ENCODE results near the gene HCRT. TPM values are rescaled to one million over a fixed set of nuclear protein-coding genes. Genes with fewer than 3 reads are reported as not detected.
"Not testable (repeated sequence)": the region's sequence is repeated elsewhere in the genome, so short reads cannot be mapped to it uniquely, and the experiment has no call there.

The HCRT gene
- total RNA-seq, 8 experiments from 2014 or later, result not detected

DNA sequence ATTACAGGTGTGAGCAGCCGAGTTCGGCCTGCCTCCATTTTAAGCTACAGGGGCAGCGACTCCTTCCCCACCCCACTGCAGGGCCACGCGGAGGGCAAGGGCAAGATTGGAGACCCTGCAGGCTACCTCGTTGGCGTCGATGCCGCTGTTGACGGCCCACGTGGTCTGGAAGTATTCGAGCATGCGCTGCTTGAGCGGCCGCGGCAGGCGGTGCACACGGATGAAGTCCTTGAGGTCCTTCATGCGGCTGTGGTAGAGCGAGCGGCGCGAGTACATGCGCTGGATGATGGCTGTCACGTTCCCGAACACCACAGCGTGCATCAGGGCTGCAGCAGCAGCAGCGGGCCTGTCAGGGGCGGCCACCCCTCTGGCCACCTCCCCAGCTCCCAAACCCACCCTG, 15.9 kb downstream of the HCRT start:
- 78 to 100% methylated on average over 1 to 7 of the region's 29 CpGs; no CpG with 5 or more reads in 8 of the 10 experiments for WGBS, 10 experiments

DNA sequence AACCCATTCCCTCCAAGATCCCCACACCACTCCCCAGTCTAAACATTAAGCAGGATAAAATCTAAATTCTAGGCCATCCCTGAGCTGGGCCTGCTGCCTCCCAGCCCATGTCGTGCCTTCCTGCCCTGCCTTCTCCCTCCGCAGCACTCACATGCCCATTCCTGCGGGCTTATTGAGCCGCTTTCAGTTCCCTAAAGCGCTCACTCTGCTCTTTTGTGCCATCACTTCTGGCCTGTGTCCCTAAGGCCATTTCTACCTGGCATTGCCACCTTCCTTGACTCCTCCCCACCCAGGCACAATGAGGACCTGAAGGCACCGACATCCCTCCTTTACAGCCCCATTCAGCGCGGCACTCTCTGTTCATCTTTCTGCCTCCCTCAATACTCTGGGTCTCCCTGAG, 17.4 kb downstream of the HCRT start:
- Histone ChIP-seq H3K4me3 (no peak overlapping the region), H3K27ac (no peak overlapping the region), H3K4me1 (replicated peaks in 1 of 2) (peaks cover 5 to 6% of the 10 kb centered on the region in 2 donors)
- in situ Hi-C loops (cut with MboI; ENCODE audit: low pct_unique_long_range_greater_than_20kb in 2 of 9, low sequenced_read_pairs in 9 of 9, unreplicated experiment in 9 of 9), result no loop called here
- WGBS, 10 experiments, result 72 to 100% (median 83%) methylated on average over 1 to 8 of the region's 8 CpGs; no CpG with 5 or more reads in 3 of the 10 experiments
- no peak for ATAC-seq (replicated peaks in 6 of 8)

More for the DNA sequence above, 15.9 kb downstream of the HCRT start:
- no peak overlapping the region for H3K27ac ChIP-seq
- peak in 1 of 8 experiments; percentile 6 for ATAC-seq (replicated peaks in 6 of 8)
- in situ Hi-C loops (cut with MboI; ENCODE audit: low pct_unique_long_range_greater_than_20kb in 2 of 9, low sequenced_read_pairs in 9 of 9, unreplicated experiment in 9 of 9), result no loop called here
- no peaks in the 10 kb centered on the region for H3K4me1 ChIP-seq (replicated peaks in 1 of 2)
- H3K4me3 ChIP-seq, result no peak overlapping the region

DNA sequence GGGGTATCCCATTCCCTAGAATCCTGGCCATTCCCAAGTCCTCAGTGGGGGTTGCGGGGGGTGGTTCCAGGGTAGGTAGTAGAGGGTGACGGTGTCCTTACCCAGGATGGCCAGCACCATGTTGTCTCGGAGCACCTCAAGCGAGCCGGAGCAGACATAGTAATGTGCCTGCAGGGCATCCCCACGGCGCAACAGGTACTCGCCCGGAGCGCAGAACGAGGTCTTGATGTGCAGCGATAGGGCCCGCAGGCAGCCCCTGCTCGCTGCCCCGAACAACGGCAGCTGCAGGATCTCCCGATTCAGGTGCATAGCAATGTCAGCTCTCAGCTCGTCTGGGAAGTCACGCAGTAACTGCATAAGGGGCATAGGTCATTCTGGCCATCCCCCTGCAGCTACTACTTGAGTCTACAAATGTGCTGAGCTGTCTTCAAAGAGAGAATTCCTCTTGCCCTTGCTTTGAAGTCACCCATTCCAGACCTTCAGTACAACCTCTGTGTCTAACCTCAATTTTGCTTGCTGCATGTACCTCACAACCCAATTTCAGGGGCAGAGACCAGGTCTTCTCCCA, 19.0 kb downstream of the HCRT start:
- ATAC-seq (replicated peaks in 6 of 8), result no peak
- 74 to 89% (median 87%) methylated on average over 5 to 12 of the region's 19 CpGs; no CpG with 5 or more reads in 7 of the 10 experiments for WGBS, 10 experiments
- H3K4me3 ChIP-seq, result no peak overlapping the region
- H3K27ac ChIP-seq, result no peak overlapping the region
- in situ Hi-C loops (cut with MboI; ENCODE audit: low pct_unique_long_range_greater_than_20kb in 2 of 9, low sequenced_read_pairs in 9 of 9, unreplicated experiment in 9 of 9), result no loop called here
- peaks cover 5 to 6% of the 10 kb centered on the region in 2 donors for H3K4me1 ChIP-seq (replicated peaks in 1 of 2)

DNA sequence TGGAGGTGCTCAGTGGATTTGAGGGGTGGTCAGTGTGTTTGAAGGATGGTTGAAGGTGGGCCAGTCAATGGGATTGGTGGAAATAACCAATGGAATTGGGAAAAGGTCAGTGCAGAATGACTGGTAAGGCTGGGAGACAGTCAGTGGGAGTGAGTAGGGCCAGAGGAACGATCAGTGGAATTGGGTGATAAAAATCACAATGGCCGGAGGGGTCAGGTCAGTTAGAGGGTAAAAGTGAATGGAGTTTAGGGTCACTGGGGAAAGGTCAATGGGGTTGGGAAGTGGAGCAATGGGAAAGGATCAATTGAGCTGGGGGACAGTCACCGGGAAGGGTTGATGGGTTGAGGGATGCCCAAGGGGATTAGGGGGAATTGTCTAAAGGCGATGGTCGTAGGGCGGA, 19.5 kb downstream of the HCRT start:
- no peak overlapping the region for H3K4me3 ChIP-seq
- no peak overlapping the region for H3K27ac ChIP-seq
- WGBS, 10 experiments, result 60 to 100% (median 80%) methylated on average over 1 to 5 of the region's 6 CpGs; no CpG with 5 or more reads in 3 of the 10 experiments
- H3K4me1 ChIP-seq (replicated peaks in 1 of 2), result peaks cover 5 to 6% of the 10 kb centered on the region in 2 donors
- in situ Hi-C loops (cut with MboI; ENCODE audit: low pct_unique_long_range_greater_than_20kb in 2 of 9, low sequenced_read_pairs in 9 of 9, unreplicated experiment in 9 of 9), result no loop called here
- no peak for ATAC-seq (replicated peaks in 6 of 8)

DNA sequence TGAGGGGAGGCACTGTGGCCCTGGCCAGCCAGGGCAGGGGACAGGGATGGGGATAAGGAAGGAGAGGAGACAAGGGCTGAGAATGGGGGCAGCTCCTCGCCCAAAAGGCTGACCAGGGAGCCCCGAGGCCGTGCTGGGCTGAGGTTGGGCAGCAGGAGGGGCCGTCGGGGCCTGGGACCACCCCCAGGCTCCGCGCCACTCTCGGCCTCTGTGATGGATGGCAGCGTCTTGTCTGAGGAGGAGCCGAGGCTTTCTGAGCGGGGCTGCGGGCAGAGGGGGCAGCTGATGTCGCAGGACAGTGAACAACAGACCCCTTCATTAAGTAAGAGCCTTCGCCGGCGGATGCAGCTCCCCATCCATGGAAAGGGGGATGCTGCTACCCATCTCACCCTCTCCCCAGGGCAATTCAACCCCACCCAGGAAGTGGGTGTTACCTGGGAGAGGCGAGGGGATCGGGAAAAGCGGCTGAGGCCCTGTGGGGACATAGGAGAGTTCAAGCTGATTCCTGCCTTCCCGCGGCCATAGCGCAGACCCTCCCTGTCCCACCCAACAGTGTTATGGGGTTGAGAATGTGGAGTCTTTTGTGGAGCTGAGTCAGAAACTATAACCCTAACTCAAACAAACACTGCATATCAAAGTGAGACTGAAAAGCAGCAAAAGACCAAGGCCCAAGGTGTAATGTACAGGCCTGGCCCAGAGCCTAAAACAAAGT, 21.4 kb downstream of the HCRT start:
- 50 to 100% (median 61%) methylated on average over 1 to 4 of the region's 22 CpGs; no CpG with 5 or more reads in 3 of the 10 experiments for WGBS, 10 experiments
- peaks cover 5 to 6% of the 10 kb centered on the region in 2 donors for H3K4me1 ChIP-seq (replicated peaks in 1 of 2)
- peak in 5 of 8 experiments; percentile 23 to 49 (median 33) for ATAC-seq (replicated peaks in 6 of 8)
- H3K4me3 ChIP-seq, result no peak overlapping the region
- in situ Hi-C loops (cut with MboI; ENCODE audit: low pct_unique_long_range_greater_than_20kb in 2 of 9, low sequenced_read_pairs in 9 of 9, unreplicated experiment in 9 of 9), result no loop called here
- no peak overlapping the region for H3K27ac ChIP-seq

DNA sequence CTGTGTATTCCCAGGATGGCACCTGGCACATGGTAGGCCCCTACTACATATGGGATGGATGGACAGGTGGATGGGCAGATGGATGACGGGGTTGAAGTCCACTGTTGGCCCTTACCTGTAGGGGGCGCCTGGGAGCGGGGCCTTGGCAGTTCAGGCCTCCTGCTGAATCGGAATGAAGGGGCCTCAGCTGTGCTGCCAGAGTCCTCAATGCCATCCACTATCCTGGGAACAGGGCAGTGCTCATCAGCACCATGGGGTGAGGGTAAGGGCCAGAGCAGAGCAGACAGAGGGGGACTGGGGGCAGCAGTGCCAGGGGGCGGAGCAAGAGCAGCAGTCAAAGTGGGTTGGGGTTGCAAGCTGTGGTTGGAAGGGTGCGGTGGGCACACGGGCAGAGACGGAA, 22.1 kb downstream of the HCRT start:
- 10 to 80% (median 40%) methylated on average over 1 to 3 of the region's 8 CpGs; no CpG with 5 or more reads in 7 of the 10 experiments for WGBS, 10 experiments
- peaks cover 5 to 6% of the 10 kb centered on the region in 2 donors for H3K4me1 ChIP-seq (replicated peaks in 1 of 2)
- H3K4me3 ChIP-seq, result no peak overlapping the region
- peak in 7 of 8 experiments; percentile 9 to 35 (median 17) for ATAC-seq (replicated peaks in 6 of 8)
- no peak overlapping the region for H3K27ac ChIP-seq
- in situ Hi-C loops (cut with MboI; ENCODE audit: low pct_unique_long_range_greater_than_20kb in 2 of 9, low sequenced_read_pairs in 9 of 9, unreplicated experiment in 9 of 9), result no loop called here

DNA sequence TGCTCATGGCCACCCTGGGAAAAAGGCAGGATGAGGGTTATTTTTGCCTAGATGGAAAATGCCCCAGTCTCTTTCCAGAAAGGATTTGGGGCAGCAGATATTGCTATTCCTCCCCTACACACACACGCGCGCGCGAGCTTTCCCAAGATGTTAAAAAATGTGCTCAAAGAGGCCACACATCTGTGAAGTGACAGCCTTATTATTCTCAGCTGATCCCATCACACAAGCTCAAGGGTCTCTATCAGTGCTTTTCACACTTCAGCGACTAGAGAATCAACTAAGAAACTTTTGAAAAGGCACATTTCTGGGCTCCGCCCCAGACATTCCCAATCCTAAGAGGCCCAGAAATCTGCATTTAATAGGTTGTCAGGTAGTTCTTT, 24.7 kb downstream of the HCRT start:
- no peak overlapping the region for H3K27ac ChIP-seq
- 50 to 100% (median 83%) methylated on average over 1 to 7 of the region's 7 CpGs; no CpG with 5 or more reads in 3 of the 10 experiments for WGBS, 10 experiments
- in situ Hi-C loops (cut with MboI; ENCODE audit: low pct_unique_long_range_greater_than_20kb in 2 of 9, low sequenced_read_pairs in 9 of 9, unreplicated experiment in 9 of 9), result no loop called here
- H3K4me3 ChIP-seq, result no peak overlapping the region
- peaks cover 5 to 6% of the 10 kb centered on the region in 2 donors for H3K4me1 ChIP-seq (replicated peaks in 1 of 2)
- no peak for ATAC-seq (replicated peaks in 6 of 8)

DNA sequence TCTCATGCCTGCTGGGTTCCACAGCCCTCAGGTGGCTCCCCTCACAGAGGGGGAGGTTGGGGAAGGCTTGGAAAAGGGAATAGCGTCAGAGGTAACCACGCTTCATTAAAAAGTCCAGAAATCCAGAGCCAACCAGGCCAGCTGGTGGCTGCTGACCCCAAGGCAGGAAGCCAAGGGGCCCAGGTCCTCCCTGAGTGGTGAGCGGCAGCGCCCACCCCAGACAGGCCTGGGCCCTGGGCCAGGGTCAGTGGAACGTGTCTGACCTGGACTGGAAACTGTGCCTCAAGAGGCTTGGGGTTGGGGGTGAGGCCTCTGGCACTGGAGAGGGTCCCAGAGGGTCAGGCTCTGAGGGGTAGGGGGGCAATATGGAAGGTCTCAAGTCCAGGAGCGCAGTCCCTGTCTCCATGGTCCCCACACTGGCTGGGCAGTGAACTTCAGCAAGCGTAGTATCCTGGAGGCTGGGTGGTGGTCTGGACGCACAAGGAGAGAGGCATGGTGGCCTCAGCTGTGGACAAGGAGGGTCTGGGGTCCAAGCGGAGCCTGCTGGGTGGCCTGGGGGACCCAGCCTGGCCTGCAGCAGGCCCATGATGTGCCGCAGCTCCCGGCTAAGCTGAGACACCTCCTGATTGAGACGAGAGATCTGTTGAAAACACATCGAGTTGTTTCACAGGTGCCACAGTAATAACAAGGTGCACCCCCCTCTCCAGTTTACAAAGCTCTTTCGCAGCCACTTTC, 25.3 kb downstream of the HCRT start:
- H3K4me3 ChIP-seq, result no peak overlapping the region
- in situ Hi-C loops (cut with MboI; ENCODE audit: low pct_unique_long_range_greater_than_20kb in 2 of 9, low sequenced_read_pairs in 9 of 9, unreplicated experiment in 9 of 9), result no loop called here
- no peak for ATAC-seq (replicated peaks in 6 of 8)
- peaks cover 5 to 6% of the 10 kb centered on the region in 2 donors for H3K4me1 ChIP-seq (replicated peaks in 1 of 2)
- H3K27ac ChIP-seq, result no peak overlapping the region
- WGBS, 10 experiments, result 17 to 100% (median 76%) methylated on average over 1 to 7 of the region's 14 CpGs; no CpG with 5 or more reads in 2 of the 10 experiments

DNA sequence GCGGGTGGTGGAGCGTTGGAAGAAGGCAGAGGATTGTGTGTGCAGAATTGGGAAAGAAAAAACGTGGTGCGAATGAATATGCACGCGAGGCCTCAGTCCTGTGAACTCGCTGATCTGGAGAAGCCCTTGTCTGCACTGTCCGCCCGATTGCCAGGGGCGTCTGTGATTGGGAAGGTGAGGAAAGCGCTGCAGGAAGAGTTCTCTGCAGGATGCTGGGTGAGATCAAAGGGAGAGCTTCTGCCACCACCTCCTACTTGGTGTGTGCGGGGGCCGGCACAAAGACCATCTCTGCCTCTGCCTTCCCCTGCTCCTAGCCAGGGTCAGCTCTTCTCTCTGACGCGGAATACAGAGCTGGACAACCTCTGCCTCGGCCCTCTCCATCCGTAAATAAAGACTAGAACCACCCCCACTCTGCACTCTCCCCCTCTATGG, 29.6 kb downstream of the HCRT start:
- in situ Hi-C loops (cut with MboI; ENCODE audit: low pct_unique_long_range_greater_than_20kb in 2 of 9, low sequenced_read_pairs in 9 of 9, unreplicated experiment in 9 of 9), result no loop called here
- 0 to 60% (median 42%) methylated on average over 1 to 10 of the region's 17 CpGs; no CpG with 5 or more reads in 1 of the 10 experiments for WGBS, 10 experiments
- Histone ChIP-seq H3K4me3 (peak overlapping the region in 4 of 5 donors; percentile 32 to 94 (median 84)), H3K27ac (no peak overlapping the region), H3K4me1 (replicated peaks in 1 of 2) (peaks cover 4 to 11% of the 10 kb centered on the region in 2 donors)
- ATAC-seq (replicated peaks in 6 of 8), result no peak

DNA sequence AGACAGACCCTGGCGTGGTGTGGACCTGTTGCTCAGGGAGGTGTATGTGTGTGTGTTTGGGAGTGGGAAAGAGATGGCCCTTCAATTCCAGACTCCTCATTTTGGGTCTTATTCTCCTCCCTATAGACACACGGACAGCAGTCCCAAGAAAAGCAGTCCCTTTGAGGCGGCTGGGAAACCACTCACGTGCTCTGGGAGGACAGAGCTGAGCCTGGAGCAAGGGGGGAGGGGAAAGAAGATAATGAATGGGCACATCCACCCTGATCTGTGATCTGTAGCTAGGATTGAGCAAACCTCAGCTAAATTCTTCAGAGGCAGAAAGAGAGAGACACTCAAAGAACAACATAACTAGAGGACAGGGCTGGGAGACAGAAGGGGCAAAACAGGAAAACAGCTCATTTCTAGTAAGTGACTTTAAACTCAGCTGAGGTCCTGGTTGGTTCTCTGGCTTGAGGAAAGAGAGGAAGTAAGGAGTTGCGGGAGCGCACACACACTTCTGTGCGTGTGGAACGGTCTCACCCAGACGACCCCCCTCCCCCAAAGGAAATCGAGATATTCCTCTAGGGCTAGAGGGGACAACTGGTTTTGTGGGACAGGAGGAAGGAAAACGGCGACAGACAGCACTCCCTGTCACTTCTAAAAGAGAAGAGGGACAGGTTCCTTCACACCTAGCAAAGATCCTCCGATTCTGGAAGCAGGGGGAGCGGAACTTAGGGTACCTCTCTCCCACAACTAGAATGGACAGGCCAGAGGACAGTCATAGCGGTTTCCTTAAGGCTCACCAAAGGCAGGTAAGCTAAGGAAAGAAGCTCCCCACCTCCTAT, 31.1 kb downstream of the HCRT start:
- ATAC-seq (replicated peaks in 6 of 8), result peak in 1 of 8 experiments; percentile 2

DNA sequence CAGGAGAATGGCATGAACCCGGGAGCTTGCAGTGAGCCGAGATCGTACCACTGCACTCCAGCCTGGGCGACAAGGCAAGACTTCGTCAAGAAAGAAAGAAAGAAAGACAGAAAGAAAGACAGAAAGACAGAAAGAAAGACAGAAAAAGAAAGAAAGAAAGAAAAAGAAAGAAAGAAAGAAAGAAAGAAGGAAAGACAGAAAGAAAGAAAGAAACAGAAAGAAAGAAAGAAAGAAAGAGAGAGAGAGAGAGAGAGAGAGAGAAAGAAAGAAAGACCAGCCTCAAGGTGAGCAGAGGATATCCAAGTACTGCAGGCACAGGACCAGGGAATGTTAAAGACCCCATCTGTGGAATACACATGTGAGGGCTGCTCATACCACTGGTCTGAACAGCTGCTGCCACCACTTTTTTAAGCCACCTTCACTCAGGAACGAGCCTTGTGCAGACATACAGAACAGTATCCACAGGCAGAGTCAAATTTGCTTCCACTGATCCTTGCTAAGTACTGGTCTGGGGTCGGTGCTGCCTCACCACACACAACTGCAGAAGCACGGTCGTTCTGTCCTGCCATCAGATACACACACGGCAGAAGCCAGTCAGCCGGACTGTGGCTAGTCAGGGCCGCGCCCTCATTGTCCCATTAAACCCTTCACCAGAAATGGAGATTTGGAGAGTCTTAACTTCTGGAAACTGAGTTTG, 38.2 kb downstream of the HCRT start:
- no peak overlapping the region for H3K27ac ChIP-seq
- ATAC-seq (replicated peaks in 6 of 8), result no peak
- H3K4me1 ChIP-seq (replicated peaks in 1 of 2), result peaks cover 7 to 13% of the 10 kb centered on the region in 2 donors
- WGBS, 10 experiments, result 74 to 100% (median 89%) methylated on average over 2 to 11 of the region's 13 CpGs
- in situ Hi-C loops (cut with MboI; ENCODE audit: low pct_unique_long_range_greater_than_20kb in 2 of 9, low sequenced_read_pairs in 9 of 9, unreplicated experiment in 9 of 9), result no loop called here
- H3K4me3 ChIP-seq, result no peak overlapping the region

More for the DNA sequence above, 31.1 kb downstream of the HCRT start:
- 0 to 20% (median 4%) methylated on average over 1 to 8 of the region's 15 CpGs; no CpG with 5 or more reads in 1 of the 10 experiments for WGBS, 10 experiments
- in situ Hi-C loops (cut with MboI; ENCODE audit: low pct_unique_long_range_greater_than_20kb in 2 of 9, low sequenced_read_pairs in 9 of 9, unreplicated experiment in 9 of 9), result no loop called here
- H3K27ac ChIP-seq, result peak overlapping the region; percentile 33 to 75
- H3K4me1 ChIP-seq (replicated peaks in 1 of 2), result peaks cover 4 to 11% of the 10 kb centered on the region in 2 donors
- H3K4me3 ChIP-seq, result peak overlapping the region; percentile 67 to 94 (median 87)

DNA sequence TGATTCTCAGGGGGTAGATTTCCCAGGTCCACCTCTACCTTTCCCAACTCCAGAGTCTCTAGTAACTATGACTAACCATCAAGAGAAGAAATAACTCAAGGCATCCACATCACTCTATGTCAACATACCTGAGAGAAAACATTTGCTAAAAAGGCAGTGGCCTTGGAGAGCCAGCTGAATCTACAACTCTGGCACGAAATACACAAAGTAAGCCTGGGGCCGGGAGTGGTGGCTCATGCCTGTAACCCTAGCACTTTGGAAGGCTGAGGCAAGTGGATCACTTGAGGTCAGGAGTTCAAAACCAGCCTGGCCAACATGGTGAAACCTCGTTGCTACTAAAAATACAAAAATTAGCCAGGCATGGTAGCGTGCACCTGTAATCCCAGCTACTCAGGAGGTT, 42.1 kb downstream of the HCRT start:
- ATAC-seq (replicated peaks in 6 of 8); in situ Hi-C loops (cut with MboI; ENCODE audit: low pct_unique_long_range_greater_than_20kb in 2 of 9, low sequenced_read_pairs in 9 of 9, unreplicated experiment in 9 of 9); H3K4me3 ChIP-seq; H3K27ac ChIP-seq: not testable (repeated sequence)
- 77 to 100% (median 94%) methylated on average over 1 to 4 of the region's 4 CpGs; no CpG with 5 or more reads in 2 of the 10 experiments for WGBS, 10 experiments
- peaks cover 17 to 19% of the 10 kb centered on the region in 2 donors for H3K4me1 ChIP-seq (replicated peaks in 1 of 2)
